ENCODE data around the gene PDZK1.
"Not testable (repeated sequence)": the region's sequence is repeated elsewhere in the genome, so short reads cannot be mapped to it uniquely, and the experiment has no call there.

PDZK1 gene

DNA sequence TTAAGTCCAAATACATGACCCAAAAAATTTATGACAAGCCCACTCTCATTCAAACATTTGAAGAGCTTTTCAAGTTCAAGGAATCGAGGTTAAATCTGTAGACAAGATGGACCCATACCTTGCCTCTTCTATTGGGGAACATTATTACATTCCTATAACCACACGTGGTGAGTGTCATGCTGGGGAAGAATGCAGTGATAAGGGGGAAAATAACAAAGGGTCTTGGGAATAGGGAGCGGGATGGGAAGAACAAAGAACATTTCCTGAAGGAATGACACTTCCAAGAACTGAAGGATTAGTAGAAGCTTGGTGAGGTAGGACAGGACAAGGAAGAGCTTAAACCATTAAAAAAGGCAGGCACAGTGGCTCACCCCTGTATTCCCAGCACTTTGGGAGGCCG lies 18.8 kb downstream of the PDZK1 start:
- H3K27me3 ChIP-seq (ENCODE audit: control insufficient read depth in 1 of 2, insufficient read depth in 2 of 2, low read length in 2 of 2), result no peaks in the 10 kb centered on the region
- no peak overlapping the region for H3K9ac ChIP-seq (ENCODE audit: low read length)
- no peaks in the 10 kb centered on the region for H3K9me3 ChIP-seq (ENCODE audit: low read length)
- H3K4me3 ChIP-seq (ENCODE audit: low read depth in 1 of 2, low read length in 2 of 2), result no peak overlapping the region
- H3K36me3 ChIP-seq (ENCODE audit: insufficient read depth, low read length), result no peaks in the 10 kb centered on the region
- H3K27ac ChIP-seq (ENCODE audit: low read depth, low read length), result no peak overlapping the region
- H3K4me1 ChIP-seq (ENCODE audit: insufficient read depth, low read length), result peaks cover 6% of the 10 kb centered on the region

DNA sequence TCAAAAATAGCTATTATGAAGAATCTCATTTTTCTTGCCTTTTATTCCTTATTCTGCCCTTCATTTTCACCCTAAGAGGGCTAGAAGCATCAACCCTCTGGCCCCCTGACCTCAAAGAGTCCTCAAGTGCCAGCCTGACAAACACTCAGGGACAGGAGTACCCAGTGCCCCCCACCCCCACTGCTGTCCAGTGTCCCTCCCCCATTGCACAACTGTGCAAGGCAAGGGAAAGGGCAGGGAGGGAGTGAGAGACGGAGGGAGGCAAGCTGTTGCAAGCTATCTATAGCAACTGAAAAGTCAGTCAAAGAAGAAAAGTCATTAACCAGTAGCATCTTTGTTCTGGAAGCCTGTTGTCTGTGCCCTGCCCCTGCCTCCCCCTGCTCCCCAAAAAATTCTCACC lies 21.1 kb downstream of the PDZK1 start:
- not testable (repeated sequence) for H3K27ac ChIP-seq (ENCODE audit: low read depth, low read length); H3K4me3 ChIP-seq (ENCODE audit: low read depth in 1 of 2, low read length in 2 of 2); H3K36me3 ChIP-seq (ENCODE audit: insufficient read depth, low read length); H3K4me1 ChIP-seq (ENCODE audit: insufficient read depth, low read length); H3K9me3 ChIP-seq (ENCODE audit: low read length); H3K9ac ChIP-seq (ENCODE audit: low read length); H3K27me3 ChIP-seq (ENCODE audit: control insufficient read depth in 1 of 2, insufficient read depth in 2 of 2, low read length in 2 of 2)

DNA sequence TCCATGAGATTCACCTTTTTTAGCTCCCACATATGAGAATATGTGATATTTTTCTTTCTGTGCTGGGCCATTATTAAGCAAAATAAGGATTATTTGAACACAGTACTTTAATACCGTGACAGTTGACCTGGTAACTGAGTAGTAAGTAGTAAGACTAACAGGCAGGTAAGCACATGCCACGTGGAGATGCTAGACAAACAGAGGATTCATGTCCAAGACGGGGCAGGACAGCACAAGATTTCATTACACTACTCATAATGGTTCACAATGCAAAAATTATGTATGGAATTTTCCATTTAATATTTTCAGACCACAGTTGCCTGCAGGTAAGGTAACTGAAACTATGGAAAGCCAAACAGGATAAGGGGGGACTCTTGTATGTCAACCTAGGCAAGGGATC lies 22.3 kb downstream of the PDZK1 start:
- not testable (repeated sequence) for H3K9me3 ChIP-seq (ENCODE audit: low read length); H3K4me3 ChIP-seq (ENCODE audit: low read depth in 1 of 2, low read length in 2 of 2); H3K36me3 ChIP-seq (ENCODE audit: insufficient read depth, low read length); H3K9ac ChIP-seq (ENCODE audit: low read length); H3K27ac ChIP-seq (ENCODE audit: low read depth, low read length); H3K4me1 ChIP-seq (ENCODE audit: insufficient read depth, low read length); H3K27me3 ChIP-seq (ENCODE audit: control insufficient read depth in 1 of 2, insufficient read depth in 2 of 2, low read length in 2 of 2)

DNA sequence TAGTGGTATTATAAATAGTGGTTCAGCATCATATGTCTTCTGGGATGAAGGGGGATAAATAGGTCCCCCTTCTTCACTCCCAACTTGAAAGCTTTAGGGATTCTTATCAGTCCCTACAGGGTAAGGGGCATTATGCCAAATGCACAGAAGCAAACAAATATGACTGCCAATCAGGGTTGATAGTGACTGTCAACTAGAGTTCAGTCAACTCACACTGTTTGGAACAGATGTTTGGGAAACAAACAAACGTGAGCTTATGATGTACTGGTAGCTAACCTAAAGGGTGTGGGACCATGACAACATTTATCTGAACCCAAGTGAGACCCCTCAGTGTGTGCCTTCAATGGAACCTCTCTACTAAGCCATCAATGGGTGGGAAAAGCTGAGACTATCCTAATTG lies 34.0 kb downstream of the PDZK1 start:
- H3K4me3 ChIP-seq (ENCODE audit: low read depth in 1 of 2, low read length in 2 of 2); H3K9ac ChIP-seq (ENCODE audit: low read length); H3K4me1 ChIP-seq (ENCODE audit: insufficient read depth, low read length); H3K36me3 ChIP-seq (ENCODE audit: insufficient read depth, low read length); H3K9me3 ChIP-seq (ENCODE audit: low read length); H3K27ac ChIP-seq (ENCODE audit: low read depth, low read length); H3K27me3 ChIP-seq (ENCODE audit: control insufficient read depth in 1 of 2, insufficient read depth in 2 of 2, low read length in 2 of 2): not testable (repeated sequence)

DNA sequence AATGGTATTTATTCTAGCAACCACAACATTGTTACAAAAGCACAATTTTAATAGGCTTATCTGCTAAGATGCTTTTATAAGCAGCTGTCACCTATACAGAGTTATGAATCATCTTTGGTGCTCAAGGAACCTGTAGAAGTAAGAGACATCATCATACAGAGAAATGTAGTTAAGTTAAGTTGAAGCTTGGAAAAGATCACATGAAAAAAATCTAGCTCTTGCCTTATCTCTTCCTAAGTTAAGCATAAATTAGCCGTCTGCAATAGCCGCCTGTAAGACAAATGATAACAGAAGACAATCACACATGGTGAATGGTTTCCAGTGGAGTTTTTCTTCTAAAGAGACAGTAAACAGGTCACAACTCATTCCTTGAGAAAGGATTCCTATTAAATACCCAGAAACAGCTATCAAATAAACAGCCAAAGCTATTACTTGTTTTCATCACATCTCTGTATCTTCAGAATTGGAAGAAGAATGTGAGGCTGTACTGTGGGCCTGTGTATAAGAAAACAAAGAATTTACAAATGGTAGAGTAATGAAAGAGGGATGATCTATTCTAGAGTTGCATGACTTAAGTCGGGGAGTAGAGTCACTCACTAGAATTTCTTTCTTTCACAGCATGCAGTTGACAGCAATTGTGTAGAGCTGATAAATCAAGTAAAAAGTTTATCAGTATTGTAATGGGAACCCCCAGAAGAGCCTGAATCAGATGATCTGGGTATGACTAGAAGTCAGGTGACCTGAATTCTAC lies 36.0 kb downstream of the PDZK1 start:
- not testable (repeated sequence) for H3K4me3 ChIP-seq (ENCODE audit: low read depth in 1 of 2, low read length in 2 of 2); H3K27me3 ChIP-seq (ENCODE audit: control insufficient read depth in 1 of 2, insufficient read depth in 2 of 2, low read length in 2 of 2); H3K4me1 ChIP-seq (ENCODE audit: insufficient read depth, low read length); H3K27ac ChIP-seq (ENCODE audit: low read depth, low read length); H3K9ac ChIP-seq (ENCODE audit: low read length); H3K36me3 ChIP-seq (ENCODE audit: insufficient read depth, low read length); H3K9me3 ChIP-seq (ENCODE audit: low read length)

DNA sequence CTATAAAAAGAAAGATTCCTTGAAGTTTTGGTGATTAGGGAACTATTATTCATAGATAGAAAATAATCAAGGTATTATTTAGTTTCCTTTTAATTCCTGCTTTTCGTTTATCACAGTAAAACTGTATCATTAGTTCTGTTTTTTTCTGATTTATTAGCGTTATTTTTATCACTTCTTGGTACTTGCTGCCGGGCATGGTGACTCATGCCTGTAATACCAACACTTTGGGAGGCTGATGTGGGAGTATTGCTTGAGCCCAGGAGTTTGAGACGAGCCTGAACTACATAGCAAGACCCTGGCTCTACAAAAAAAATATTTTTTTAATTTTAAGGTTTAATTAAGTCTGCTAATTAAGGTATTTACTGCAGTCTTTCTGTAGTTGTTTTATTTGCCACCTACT lies 42.2 kb downstream of the PDZK1 start:
- not testable (repeated sequence) for H3K9me3 ChIP-seq (ENCODE audit: low read length); H3K36me3 ChIP-seq (ENCODE audit: insufficient read depth, low read length); H3K9ac ChIP-seq (ENCODE audit: low read length); H3K4me1 ChIP-seq (ENCODE audit: insufficient read depth, low read length); H3K4me3 ChIP-seq (ENCODE audit: low read depth in 1 of 2, low read length in 2 of 2); H3K27ac ChIP-seq (ENCODE audit: low read depth, low read length); H3K27me3 ChIP-seq (ENCODE audit: control insufficient read depth in 1 of 2, insufficient read depth in 2 of 2, low read length in 2 of 2)

DNA sequence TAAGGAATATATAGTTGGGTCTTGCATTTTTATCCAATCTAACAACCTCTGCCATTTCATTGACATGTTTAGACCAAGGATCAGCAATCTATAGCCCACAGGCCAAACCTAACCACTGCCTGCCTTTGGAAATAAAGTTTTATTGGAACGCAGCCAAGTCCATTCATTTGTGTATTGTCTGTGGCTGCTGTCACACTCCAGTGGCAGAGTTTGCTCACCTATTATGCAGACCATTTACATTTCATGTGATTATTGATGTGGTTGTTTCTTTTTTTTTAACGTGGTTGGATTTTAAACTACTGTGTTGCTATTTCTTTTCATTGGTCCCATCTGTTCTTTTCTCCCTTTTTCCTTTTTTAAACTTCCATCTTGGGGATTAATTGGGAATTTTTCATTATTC lies 44.7 kb downstream of the PDZK1 start:
- not testable (repeated sequence) for H3K36me3 ChIP-seq (ENCODE audit: insufficient read depth, low read length); H3K9ac ChIP-seq (ENCODE audit: low read length); H3K27ac ChIP-seq (ENCODE audit: low read depth, low read length); H3K27me3 ChIP-seq (ENCODE audit: control insufficient read depth in 1 of 2, insufficient read depth in 2 of 2, low read length in 2 of 2); H3K9me3 ChIP-seq (ENCODE audit: low read length); H3K4me3 ChIP-seq (ENCODE audit: low read depth in 1 of 2, low read length in 2 of 2); H3K4me1 ChIP-seq (ENCODE audit: insufficient read depth, low read length)

DNA sequence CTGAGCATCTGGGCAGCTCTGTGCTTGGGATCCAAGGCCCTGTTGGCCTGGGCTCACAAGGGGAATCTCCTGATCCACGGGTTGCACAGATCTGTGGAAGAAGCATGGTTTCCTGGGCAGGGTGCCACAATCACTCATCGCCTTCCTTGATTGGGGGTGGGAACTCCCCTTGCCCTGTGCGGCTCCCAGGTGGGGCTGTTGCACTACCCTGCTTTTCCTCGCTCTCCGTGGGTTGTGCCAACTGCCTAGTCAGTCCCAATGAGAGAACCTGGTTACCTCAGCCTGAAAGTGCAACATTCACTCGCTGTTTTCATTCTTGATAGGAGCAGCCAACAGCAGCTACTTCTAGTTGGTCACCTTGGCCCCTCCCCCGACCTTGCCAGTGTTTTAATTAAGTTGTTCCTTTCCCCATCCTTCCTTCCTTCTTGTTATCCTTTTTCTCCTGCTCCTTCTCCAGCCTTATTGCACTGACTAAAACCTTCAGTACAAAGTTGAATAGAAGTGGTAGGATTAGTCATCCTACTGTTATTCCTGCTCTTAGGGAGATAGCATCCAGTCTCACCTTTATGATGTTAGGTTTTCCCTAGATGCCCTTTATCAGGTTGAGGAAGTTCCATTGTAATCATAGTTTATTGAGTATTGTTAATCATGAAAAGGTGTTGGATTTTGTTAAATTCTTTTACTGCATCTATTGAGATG lies 50.8 kb downstream of the PDZK1 start:
- H3K36me3 ChIP-seq (ENCODE audit: insufficient read depth, low read length); H3K4me1 ChIP-seq (ENCODE audit: insufficient read depth, low read length); H3K9me3 ChIP-seq (ENCODE audit: low read length); H3K27me3 ChIP-seq (ENCODE audit: control insufficient read depth in 1 of 2, insufficient read depth in 2 of 2, low read length in 2 of 2); H3K9ac ChIP-seq (ENCODE audit: low read length); H3K4me3 ChIP-seq (ENCODE audit: low read depth in 1 of 2, low read length in 2 of 2); H3K27ac ChIP-seq (ENCODE audit: low read depth, low read length): not testable (repeated sequence)

DNA sequence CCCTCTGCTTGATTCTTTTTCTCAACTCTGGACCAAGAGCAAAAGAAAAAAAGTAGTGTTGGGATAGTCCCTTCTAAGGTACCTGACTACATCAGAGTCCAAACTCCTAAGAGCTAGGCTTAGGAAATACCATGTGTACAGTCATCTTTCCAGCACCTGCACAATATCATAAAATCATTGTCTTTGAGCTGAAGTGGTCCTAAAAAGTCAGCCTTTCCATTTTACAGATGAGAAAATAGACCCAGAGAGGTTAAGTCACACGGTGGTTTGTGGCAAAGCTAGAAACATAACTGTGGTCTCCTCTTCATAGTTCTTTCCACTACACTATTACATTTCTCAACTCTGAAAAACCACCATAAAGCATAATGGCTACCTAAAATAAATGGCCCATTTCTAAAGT lies 63.2 kb downstream of the PDZK1 start:
- not testable (repeated sequence) for H3K4me3 ChIP-seq (ENCODE audit: low read depth in 1 of 2, low read length in 2 of 2); H3K27me3 ChIP-seq (ENCODE audit: control insufficient read depth in 1 of 2, insufficient read depth in 2 of 2, low read length in 2 of 2); H3K9ac ChIP-seq (ENCODE audit: low read length); H3K36me3 ChIP-seq (ENCODE audit: insufficient read depth, low read length); H3K4me1 ChIP-seq (ENCODE audit: insufficient read depth, low read length); H3K27ac ChIP-seq (ENCODE audit: low read depth, low read length); H3K9me3 ChIP-seq (ENCODE audit: low read length)

DNA sequence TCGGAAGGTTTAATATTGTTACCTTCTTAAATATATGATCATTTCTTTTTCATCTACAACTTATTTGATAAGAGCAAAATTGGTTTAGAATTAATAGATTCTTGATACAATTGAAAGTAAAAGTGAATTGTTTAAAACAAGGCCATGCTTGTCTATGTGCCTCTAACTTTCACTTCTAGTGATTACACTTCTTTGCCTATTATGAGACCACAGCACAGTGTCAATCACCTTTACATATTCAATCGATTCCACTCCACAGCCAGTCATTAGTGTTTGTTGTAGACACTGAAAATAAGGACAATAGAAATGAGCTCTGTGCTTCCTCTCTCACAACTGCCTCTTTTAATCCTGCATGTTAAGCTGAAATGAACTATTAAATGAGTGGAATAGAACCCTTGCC lies 65.3 kb downstream of the PDZK1 start:
- not testable (repeated sequence) for H3K9ac ChIP-seq (ENCODE audit: low read length); H3K9me3 ChIP-seq (ENCODE audit: low read length); H3K36me3 ChIP-seq (ENCODE audit: insufficient read depth, low read length); H3K4me1 ChIP-seq (ENCODE audit: insufficient read depth, low read length); H3K4me3 ChIP-seq (ENCODE audit: low read depth in 1 of 2, low read length in 2 of 2); H3K27ac ChIP-seq (ENCODE audit: low read depth, low read length); H3K27me3 ChIP-seq (ENCODE audit: control insufficient read depth in 1 of 2, insufficient read depth in 2 of 2, low read length in 2 of 2)

DNA sequence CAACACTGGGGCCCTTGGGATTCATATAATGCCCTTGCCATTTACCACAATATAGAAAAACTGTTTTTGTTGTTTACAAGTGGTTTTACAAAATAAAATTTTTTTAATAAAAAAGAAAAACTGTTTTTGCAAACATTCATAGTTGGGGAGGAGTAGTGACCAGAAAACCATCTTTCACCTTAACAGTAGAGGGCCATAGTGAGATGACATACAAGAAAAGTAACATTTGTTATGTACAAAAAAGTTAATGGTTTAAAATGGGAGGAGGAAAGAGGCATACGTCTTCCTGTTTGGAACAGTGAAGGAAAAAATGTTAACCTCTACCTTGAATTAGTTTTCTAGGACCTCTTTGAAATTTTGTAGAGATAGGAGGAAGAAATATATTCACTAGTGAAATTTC lies 70.9 kb downstream of the PDZK1 start:
- not testable (repeated sequence) for H3K27ac ChIP-seq (ENCODE audit: low read depth, low read length); H3K9ac ChIP-seq (ENCODE audit: low read length)

DNA sequence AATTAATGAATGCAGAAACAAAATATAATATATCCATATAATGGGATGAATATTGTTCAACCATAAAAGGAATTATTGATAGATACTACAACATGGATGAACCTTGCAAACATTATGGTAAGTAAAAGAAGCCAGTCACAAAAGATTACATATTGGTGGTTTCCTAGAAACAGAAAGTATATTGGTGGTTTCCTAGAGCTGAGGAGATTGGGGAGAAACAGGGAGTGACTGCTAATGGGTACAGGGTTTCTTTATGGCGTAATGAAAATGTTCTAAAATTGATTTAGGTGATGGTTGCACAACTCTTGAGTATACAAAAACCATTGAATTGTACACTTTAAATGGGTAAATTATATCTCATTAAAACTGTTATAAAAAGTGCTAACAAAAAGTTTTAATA lies 85.0 kb downstream of the PDZK1 start:
- not testable (repeated sequence) for H3K27me3 ChIP-seq (ENCODE audit: control insufficient read depth in 1 of 2, insufficient read depth in 2 of 2, low read length in 2 of 2); H3K9me3 ChIP-seq (ENCODE audit: low read length); H3K4me3 ChIP-seq (ENCODE audit: low read depth in 1 of 2, low read length in 2 of 2)

More for the DNA sequence above, 70.9 kb downstream of the PDZK1 start:
- not testable (repeated sequence) for H3K27me3 ChIP-seq (ENCODE audit: control insufficient read depth in 1 of 2, insufficient read depth in 2 of 2, low read length in 2 of 2); H3K4me1 ChIP-seq (ENCODE audit: insufficient read depth, low read length); H3K4me3 ChIP-seq (ENCODE audit: low read depth in 1 of 2, low read length in 2 of 2); H3K9me3 ChIP-seq (ENCODE audit: low read length); H3K36me3 ChIP-seq (ENCODE audit: insufficient read depth, low read length)

More for the DNA sequence above, 85.0 kb downstream of the PDZK1 start:
- not testable (repeated sequence) for H3K9ac ChIP-seq (ENCODE audit: low read length); H3K4me1 ChIP-seq (ENCODE audit: insufficient read depth, low read length); H3K27ac ChIP-seq (ENCODE audit: low read depth, low read length); H3K36me3 ChIP-seq (ENCODE audit: insufficient read depth, low read length)

All from muscle layer of colon (tissue), 2 donors.